ENCODE measurements around the gene PIP5K1B. TPM values are rescaled to one million over a fixed set of nuclear protein-coding genes. Genes with fewer than 3 reads are reported as not detected.

The PIP5K1B gene
- total and polyA plus RNA-seq, 2 donors (not counting 3 experiments of a cell fraction or from before 2014, with no cell fraction given) = 0.27 TPM; not detected in 1

DNA sequence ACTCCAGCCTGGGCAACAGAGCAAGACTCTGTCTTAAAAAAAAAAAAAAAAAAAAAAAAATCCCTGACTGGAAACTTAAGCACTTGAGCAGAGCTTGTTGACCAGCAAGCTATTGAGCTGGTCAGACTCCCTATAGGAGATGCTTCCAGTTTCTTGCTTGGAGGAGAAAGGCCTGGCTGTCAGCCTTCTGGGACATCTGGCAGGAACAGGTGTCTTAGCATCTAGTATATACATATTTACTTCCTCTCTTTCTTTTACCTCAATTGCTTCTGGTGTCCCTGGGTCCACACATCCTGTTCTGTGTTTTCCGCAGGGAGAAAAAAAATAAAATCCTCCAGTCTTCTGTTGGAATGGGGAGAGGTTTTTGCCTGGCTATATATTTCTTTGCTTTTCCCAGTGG, 248.7 kb downstream of the PIP5K1B start:
- Histone ChIP-seq H3K4me2 (ENCODE audit: insufficient read depth, low read length) (no peak overlapping the region), H3K9me1 (replicated peaks; ENCODE audit: control insufficient read depth, extremely low read depth, insufficient read depth, low read length) (no peaks in the 10 kb centered on the region), H3K36me3 (ENCODE audit: control insufficient read depth in 2 of 2, extremely low read depth in 1 of 2, insufficient read depth in 2 of 2, low read length in 2 of 2) (no peaks in the 10 kb centered on the region), H3K9ac (replicated peaks; ENCODE audit: extremely low read depth, insufficient read depth, low read length) (no peak overlapping the region), H3K27ac (ENCODE audit: insufficient read depth, low read depth, low read length) (no peak overlapping the region), H3K4me1 (ENCODE audit: control insufficient read depth, extremely low read depth, insufficient read depth, low read length) (no peaks in the 10 kb centered on the region), H3K9me3 (replicated peaks; ENCODE audit: control insufficient read depth, insufficient read depth, low read length) (no peaks in the 10 kb centered on the region), H4K20me1 (replicated peaks; ENCODE audit: control insufficient read depth, extremely low read depth, insufficient read depth, low read length) (no peaks in the 10 kb centered on the region), H3K4me3 (replicated peaks in 1 of 3; ENCODE audit: insufficient read depth in 1 of 3, low read depth in 1 of 3, low read length in 3 of 3) (no peak overlapping the region), H3K27me3 (ENCODE audit: control insufficient read depth in 2 of 2, insufficient read depth in 2 of 2, low read length in 2 of 2) (no peaks in the 10 kb centered on the region), H2AFZ (ENCODE audit: low read depth, low read length) (no peak overlapping the region), H3K79me2 (ENCODE audit: control insufficient read depth, insufficient read depth, low read length) (no peaks in the 10 kb centered on the region)
- intact Hi-C loops (cut with micrococcal nuclease) (no loop called here), dilution Hi-C loops (cut with MboI; ENCODE audit: extremely low pct_ligation_motif_present, low sequenced_read_pairs) (no loop called here)
- ChIA-PET POLR2A (no interaction called here), CTCF (no interaction called here)
- TF ChIP-seq GATA2 (IDR thresholded peaks at IDR 0.05; ENCODE audit: insufficient read depth, insufficient read length, low read depth, low read length) = no peak
- no peak for TF ChIP-seq JUN (IDR thresholded peaks at IDR 0.05; ENCODE audit: borderline replicate concordance, insufficient read depth, insufficient read length, low read depth)
- TF ChIP-seq EZH2 (IDR thresholded peaks at IDR 0.05; ENCODE audit: borderline replicate concordance, low read depth, low read length, severe bottlenecking) = no peak
- no peak for TF ChIP-seq FOS (IDR thresholded peaks at IDR 0.05; ENCODE audit: borderline replicate concordance, insufficient read depth, low read length)
- TF ChIP-seq MAX (IDR thresholded peaks at IDR 0.05; ENCODE audit: insufficient read depth, insufficient read length) = no peak
- TF ChIP-seq POLR2A (IDR thresholded peaks at IDR 0.05; ENCODE audit: low read depth, low read length) = no peak
- no peak for TF ChIP-seq POLR2AphosphoS5 (IDR thresholded peaks at IDR 0.05; ENCODE audit: insufficient read depth, low read depth, low read length)
- TF ChIP-seq CTCF (IDR thresholded peaks at IDR 0.05; ENCODE audit: extremely low read depth in 1 of 2, insufficient read depth in 1 of 2, low read depth in 1 of 2, low read length in 2 of 2) = no peak
- TF ChIP-seq MYC (IDR thresholded peaks at IDR 0.05; ENCODE audit: low read depth, low read length) = no peak
- no TSS peak for BruUV-seq (replicated peaks)
- DNase-seq (ENCODE audit: low read depth, low spot score) = no peak
- no peak for FAIRE-seq
